NCI-H446 (cell line): ENCODE measurements around the gene MGAT5.

Experiments
- DNase-seq, 2 experiments: peaks; one replicate each; lab custom pipeline; 2025; lab: John Stamatoyannopoulos, UW

Gene MGAT5

GRCh38 chr2:134336352-134336751 lies 82.5 kb downstream of the MGAT5 start:
- no peak for DNase-seq

DNA sequence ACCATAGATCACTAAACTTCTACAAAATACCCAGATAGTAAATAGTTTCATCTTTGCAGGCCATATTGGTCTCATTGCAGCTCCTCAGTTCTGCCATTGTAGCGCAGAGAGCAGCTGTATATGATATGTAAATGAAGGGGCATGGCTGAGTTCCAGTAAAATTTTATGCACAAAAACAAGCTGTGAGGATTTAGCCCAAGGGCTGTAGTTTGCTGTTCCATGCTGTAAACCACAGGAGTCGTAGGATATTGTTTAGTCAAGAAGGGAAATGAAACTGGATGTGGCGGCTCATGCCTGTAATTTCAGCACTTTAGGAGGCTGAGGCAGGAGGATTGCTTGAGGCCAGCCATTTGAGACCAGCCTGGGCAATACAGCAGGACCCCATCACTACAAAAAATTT lies 83.0 kb downstream of the MGAT5 start:
- DNase-seq: no peak

DNA sequence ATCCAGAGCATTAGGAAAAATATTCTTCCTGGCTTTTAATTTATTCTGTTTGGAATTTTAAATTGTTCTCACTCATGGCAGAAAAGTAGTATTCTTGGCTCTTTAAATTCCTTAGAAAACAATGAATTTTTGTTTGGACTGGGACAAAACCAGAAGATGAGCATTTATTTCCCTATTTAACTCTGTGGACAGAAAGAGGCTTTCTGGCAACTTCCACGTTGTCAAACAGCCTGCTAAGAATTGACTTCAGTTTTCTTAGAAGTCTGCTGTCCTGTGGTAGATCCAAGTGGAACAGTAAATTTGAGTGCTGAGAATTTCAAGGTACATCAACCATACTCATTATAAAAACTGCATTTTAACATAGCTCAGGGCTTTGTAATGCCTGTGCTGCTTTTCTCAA lies 83.8 kb downstream of the MGAT5 start:
- no peak for DNase-seq

GRCh38 chr2:134338208-134338607 lies 84.3 kb downstream of the MGAT5 start:
- DNase-seq: no peak

DNA sequence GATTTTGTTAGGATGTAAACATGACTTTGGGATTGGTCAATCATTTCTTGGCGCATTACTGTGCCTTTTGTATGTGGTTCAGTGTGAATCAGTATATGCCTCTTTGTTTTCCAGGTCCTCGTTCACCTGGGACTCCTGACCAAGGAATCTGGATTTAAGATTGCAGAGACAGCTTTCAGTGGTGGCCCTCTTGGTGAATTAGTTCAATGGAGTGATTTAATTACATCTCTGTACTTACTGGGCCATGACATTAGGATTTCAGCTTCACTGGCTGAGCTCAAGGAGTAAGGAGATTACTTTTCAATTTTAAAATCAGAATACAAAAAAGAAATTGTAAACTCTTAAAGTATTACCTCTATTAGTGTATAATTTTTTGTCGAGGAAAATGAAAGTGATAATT lies 87.6 kb downstream of the MGAT5 start:
- no peak for DNase-seq

GRCh38 chr2:134344954-134345697 lies 91.3 kb downstream of the MGAT5 start:
- no peak for DNase-seq

DNA sequence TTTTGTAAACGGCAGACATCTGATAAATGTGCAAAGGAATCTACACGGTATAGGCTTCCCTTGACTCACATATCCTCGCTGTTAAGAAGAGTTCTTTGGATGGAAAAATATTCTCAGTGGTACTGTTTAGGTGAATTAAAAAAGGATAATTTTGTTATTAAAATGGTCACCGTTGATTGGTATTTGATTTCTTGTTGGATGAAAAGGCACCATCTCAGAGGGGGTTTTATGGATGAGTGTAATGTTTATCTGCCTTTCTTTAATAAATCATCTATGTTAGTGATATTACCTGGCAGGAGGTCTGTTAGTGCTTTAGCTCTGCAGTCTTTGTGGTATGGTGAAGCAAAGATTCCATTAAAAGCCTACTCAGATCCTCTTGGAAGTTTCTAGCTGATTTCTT lies 92.3 kb downstream of the MGAT5 start:
- no peak for DNase-seq

- DNase-seq: peak in 1 of 2 experiments; percentile 55
Observed at GRCh38 chr2:134347756-134348155, 93.9 kb downstream of the MGAT5 start.

GRCh38 chr2:134348239-134348638 lies 94.4 kb downstream of the MGAT5 start:
- no peak for DNase-seq

DNA sequence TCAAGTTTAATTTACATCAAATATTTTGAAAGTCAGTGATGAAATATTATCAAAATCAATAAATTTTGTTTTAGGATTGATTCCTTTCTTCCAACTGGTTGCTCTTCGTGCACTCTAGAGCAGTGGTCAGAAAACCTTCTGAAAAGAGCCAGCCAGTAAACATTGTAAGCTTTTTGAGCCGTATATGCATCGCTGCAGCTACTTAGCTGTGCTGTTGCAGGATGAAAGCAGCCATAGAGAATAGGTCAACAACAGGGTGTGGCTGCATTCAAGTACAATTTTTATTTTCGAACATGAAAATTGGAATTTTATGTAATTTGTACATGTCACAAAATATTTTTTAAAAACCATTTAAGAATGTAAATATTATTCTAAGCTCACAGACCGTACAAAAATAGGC lies 94.9 kb downstream of the MGAT5 start:
- no peak for DNase-seq

DNA sequence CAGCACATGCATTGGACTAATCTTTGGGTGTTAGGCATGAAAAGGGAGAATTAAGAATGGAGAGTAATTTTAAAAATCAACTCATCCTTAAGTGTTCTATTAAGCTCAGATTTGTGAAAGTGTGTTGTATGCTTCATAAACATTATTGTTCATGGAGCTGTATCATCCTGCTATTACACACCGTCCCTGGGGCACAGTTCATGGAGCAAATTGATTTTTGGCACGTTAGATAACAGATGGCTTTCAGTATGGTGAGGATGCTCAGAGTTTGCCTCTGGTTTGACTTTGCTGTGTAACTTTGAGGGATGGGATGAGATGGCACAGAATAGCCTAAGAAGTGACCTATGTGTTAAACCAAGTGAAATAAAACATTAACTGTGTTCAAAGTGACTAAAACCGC lies 97.1 kb downstream of the MGAT5 start:
- DNase-seq: peak; percentile 45 to 74

- DNase-seq: no peak
Observed at GRCh38 chr2:134351899-134352298, 98.0 kb downstream of the MGAT5 start.

GRCh38 chr2:134352844-134353243 lies 99.0 kb downstream of the MGAT5 start:
- no peak for DNase-seq

DNA sequence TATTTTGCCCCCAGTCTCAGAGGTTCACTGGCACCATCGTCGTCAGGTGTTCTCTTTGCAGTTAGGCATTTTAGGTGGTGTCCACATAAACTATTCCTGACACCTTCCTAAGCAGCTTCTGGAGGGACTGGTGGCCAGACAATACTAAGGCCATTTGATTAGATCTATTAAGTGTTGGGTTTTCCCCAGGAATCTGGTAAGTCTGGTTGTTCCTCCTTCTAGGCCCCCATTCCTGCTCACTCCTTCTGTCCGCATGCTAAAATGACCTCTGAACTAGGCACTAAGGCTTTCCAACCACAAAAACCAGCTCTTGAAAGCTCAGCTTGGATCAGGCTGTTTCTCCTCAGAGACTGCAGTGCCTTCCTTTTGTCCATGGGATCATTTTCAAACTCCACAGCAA lies 100.7 kb downstream of the MGAT5 start:
- DNase-seq: no peak

- no peak for DNase-seq
Observed at GRCh38 chr2:134357814-134358213, 103.9 kb downstream of the MGAT5 start.

DNA sequence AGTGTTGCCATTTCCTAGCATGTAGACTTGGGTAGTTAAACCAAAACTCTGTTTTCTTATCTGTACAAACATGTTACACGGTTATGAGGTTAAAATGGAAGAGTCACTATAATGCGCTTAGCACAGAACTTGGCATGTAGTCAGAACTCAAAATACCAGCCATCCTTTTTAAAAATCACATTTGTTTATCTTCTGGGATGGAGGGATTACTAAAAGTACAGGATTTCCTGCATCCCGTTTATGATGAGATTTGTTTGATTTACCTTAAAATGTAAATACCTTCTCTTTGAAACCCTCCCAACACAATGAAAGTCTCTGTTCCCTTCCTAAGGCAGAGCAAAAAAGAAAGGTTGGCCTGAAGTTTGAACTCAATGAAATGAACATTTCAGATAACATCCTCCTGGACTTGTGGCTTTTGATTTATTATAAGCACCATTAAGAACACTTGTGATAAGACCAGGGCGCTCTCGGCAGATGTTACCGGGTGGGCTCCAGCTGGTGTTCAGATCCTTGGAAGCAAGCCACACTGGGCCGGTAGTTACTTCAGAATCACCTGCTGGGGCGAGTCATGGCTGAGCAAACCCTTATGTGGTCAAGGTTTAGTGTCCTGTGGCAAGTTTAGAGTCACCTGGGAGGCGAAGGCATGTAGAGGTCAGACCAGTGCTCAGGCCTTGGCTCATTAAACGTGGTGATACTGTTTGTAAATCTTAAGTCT lies 105.7 kb downstream of the MGAT5 start:
- peak in 1 of 2 experiments; percentile 47 for DNase-seq

- peak; percentile 77 to 89 for DNase-seq
Observed at GRCh38 chr2:134360745-134361487, 107.0 kb downstream of the MGAT5 start.

GRCh38 chr2:134361648-134362047 lies 107.8 kb downstream of the MGAT5 start:
- DNase-seq: no peak

DNA sequence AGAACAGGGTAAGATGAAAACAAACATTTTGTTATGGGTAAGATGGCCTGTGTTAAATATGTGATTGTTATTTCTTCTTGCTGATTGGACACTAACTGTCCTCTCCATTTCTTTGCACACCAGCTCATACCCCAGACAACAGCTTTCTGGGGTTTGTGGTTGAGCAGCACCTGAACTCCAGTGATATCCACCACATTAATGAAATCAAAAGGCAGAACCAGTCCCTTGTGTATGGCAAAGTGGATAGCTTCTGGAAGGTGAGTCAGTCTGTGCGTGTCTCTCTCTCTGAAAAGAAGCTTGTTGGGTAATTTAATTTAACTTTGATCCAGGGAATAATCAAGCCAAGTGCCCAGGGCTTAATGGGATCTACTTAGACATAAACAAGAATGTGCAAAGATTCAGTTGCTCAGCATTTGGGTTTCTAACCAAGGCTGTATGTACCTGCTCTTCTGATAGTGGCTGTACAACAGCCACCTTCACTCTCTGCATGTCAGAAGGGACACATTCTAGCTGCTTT lies 108.3 kb downstream of the MGAT5 start:
- no peak for DNase-seq

- DNase-seq: peak in 1 of 2 experiments; percentile 14
Observed at GRCh38 chr2:134362740-134363139, 108.9 kb downstream of the MGAT5 start.

DNA sequence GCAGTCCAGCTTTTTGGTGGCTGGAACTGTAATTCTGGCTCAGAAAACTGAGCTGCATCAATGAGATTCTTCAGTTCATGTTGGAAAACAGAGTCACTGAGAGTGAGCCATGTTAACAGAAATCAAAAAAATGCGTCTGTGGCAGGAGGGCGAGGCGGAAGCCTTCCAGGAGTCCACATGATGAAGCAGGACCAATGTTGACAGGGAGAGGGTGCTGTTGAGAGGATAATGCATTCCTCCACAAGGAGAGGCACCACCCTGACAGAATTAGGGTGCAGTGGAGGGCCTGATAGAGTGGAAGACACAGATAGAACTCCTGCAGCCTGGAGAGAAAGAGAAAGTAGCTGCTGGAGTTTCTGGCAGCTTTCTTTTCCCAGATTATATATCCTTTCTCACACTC lies 111.5 kb downstream of the MGAT5 start:
- DNase-seq: no peak

GRCh38 chr2:134366359-134366758 lies 112.5 kb downstream of the MGAT5 start:
- DNase-seq: no peak

- DNase-seq: no peak
Observed at GRCh38 chr2:134367213-134367612, 113.3 kb downstream of the MGAT5 start.
